WTC11 (cell line): ENCODE data around the gene GALNT11. TPM values are rescaled to one million over a fixed set of nuclear protein-coding genes. Genes with fewer than 3 reads are reported as not detected.
"Not testable (repeated sequence)": the region's sequence is repeated elsewhere in the genome, so short reads cannot be mapped to it uniquely, and the experiment has no call there.

ENCODE experiments used
- ATAC-seq: fragments of 200-7000 bp; cut with Tn5 transposase; 2 replicates; pipeline ENCODE4 v1.10.0; 2021; ENCODE audit warnings: mild to moderate bottlenecking, moderate library complexity
- CTCF ChIA-PET: fragments of 300-600 bp; sonication (Branson Sonifier 250); formaldehyde crosslinking; loops from one replicate; lab custom pipeline; 2021; ENCODE audit warnings: antibody characterized with exemption; lab: Charles Lee
- POLR2A ChIA-PET: fragments of 350-600 bp; sonication (Branson Sonifier 250); formaldehyde crosslinking; loops from one replicate; lab custom pipeline; 2021; ENCODE audit warnings: antibody characterized with exemption; lab: Charles Lee
- DNase-seq: peaks from one replicate; pipeline ENCODE4 v3.0.0; 2021; ENCODE audit warnings: low spot score
- H3K27ac Mint-ChIP-seq: 2 replicates; pipeline ENCODE4 v1.8.0; 2021; ENCODE audit warnings: mixed read lengths
- H3K27me3 Mint-ChIP-seq: 2 replicates; pipeline ENCODE4 v1.8.0; 2021; ENCODE audit warnings: low read depth, mild to moderate bottlenecking, moderate library complexity, mixed read lengths
- H3K36me3 Mint-ChIP-seq: 2 replicates; pipeline ENCODE4 v1.8.0; 2021; ENCODE audit warnings: mixed read lengths
- H3K4me1 Mint-ChIP-seq: 2 replicates; pipeline ENCODE4 v1.8.0; 2022; ENCODE audit warnings: mixed read lengths
- H3K4me3 Mint-ChIP-seq: 2 replicates; pipeline ENCODE4 v1.8.0; 2021; ENCODE audit warnings: mild to moderate bottlenecking, moderate library complexity, mixed read lengths
- H3K9me3 Mint-ChIP-seq: 2 replicates; pipeline ENCODE4 v1.8.0; 2021; ENCODE audit warnings: mixed read lengths
- GABPB1 ChIP-seq: sonication (generic); formaldehyde crosslinking; IDR thresholded peaks from 2 replicates; pipeline ENCODE4 v1.8.1; 2023; ENCODE audit warnings: mild to moderate bottlenecking, missing genetic modification reagents
- GTF2I ChIP-seq: fragments of 250-450 bp; sonication (Bioruptor Pico); conservative IDR thresholded peaks from 2 replicates; pipeline ENCODE4 v1.4.0; 2021; ENCODE audit warnings: mild to moderate bottlenecking
- NR3C1 ChIP-seq: sonication (generic); formaldehyde crosslinking; conservative IDR thresholded peaks from 2 replicates; pipeline ENCODE4 v1.8.1; 2023; ENCODE audit warnings: low read depth, mild to moderate bottlenecking, missing genetic modification reagents
- PRRX2 ChIP-seq: fragments of 250-450 bp; sonication (Bioruptor Pico); IDR thresholded peaks from 2 replicates; pipeline ENCODE4 v1.8.0; 2021; ENCODE audit warnings: mild to moderate bottlenecking
- SMAD3 ChIP-seq: sonication (generic); formaldehyde crosslinking; IDR thresholded peaks from 2 replicates; pipeline ENCODE4 v1.8.0; 2022; ENCODE audit warnings: missing genetic modification reagents, mild to moderate bottlenecking, borderline replicate concordance
- ZNF425 ChIP-seq: fragments of 250-450 bp; sonication (Bioruptor Pico); conservative IDR thresholded peaks from 2 replicates; pipeline ENCODE4 v1.9.0; 2021; ENCODE audit warnings: mild to moderate bottlenecking
- total RNA-seq: library from RNA; stranded (reverse); gene quantifications from 3 replicates; pipeline ENCODE4 v1.2.3, GENCODE V29; 2021
- TF ChIP-seq, protein P1 (sequence below): sonication (generic); formaldehyde crosslinking; IDR thresholded peaks from 2 replicates; pipeline ENCODE4 v1.8.0; 2023; ENCODE audit warnings: mild to moderate bottlenecking, missing genetic modification reagents
- TF ChIP-seq, protein P2 (sequence below): sonication (generic); formaldehyde crosslinking; IDR thresholded peaks from 2 replicates; pipeline ENCODE4 v1.8.1; 2023; ENCODE audit warnings: mild to moderate bottlenecking, missing genetic modification reagents, borderline replicate concordance

The GALNT11 gene
- total RNA-seq, 1 experiment from 2014 or later, result 24.0 TPM

GRCh38 chr7:152078025-152078424, 52.6 kb downstream of the GALNT11 start (continued):
- no peak for TF ChIP-seq ZNF425 (CRISPR knock-in tag)
- TF ChIP-seq, protein P1, sequence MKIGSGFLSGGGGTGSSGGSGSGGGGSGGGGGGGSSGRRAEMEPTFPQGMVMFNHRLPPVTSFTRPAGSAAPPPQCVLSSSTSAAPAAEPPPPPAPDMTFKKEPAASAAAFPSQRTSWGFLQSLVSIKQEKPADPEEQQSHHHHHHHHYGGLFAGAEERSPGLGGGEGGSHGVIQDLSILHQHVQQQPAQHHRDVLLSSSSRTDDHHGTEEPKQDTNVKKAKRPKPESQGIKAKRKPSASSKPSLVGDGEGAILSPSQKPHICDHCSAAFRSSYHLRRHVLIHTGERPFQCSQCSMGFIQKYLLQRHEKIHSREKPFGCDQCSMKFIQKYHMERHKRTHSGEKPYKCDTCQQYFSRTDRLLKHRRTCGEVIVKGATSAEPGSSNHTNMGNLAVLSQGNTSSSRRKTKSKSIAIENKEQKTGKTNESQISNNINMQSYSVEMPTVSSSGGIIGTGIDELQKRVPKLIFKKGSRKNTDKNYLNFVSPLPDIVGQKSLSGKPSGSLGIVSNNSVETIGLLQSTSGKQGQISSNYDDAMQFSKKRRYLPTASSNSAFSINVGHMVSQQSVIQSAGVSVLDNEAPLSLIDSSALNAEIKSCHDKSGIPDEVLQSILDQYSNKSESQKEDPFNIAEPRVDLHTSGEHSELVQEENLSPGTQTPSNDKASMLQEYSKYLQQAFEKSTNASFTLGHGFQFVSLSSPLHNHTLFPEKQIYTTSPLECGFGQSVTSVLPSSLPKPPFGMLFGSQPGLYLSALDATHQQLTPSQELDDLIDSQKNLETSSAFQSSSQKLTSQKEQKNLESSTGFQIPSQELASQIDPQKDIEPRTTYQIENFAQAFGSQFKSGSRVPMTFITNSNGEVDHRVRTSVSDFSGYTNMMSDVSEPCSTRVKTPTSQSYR (CRISPR knock-in tag), result no peak
- no peak for TF ChIP-seq SMAD3 (CRISPR knock-in tag)

DNA sequence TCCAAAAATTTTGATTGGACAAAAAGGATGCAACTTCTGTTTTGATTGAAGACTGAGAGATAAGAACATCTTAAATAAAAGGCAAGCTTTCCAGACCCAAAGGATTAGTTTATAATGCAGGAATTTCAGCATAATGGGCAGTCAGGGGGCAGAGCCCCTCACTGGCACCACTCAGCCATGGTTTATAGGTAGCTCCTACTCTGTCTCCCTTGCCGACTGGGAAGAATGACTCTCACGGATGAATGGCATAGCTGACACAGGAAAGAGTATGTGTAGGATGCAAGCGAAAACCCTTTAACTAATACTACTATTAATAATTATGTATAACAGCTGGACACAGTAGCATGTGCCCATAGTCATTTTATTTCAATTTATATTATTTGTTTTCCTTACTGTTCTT, 53.3 kb downstream of the GALNT11 start:
- POLR2A ChIA-PET, result no interaction called here
- Mint-ChIP-seq H3K27me3 (no peaks in the 10 kb centered on the region), H3K36me3 (no peaks in the 10 kb centered on the region), H3K27ac (peak overlapping the region; percentile 72; the same call in 1 of the 2 replicates), H3K9me3 (no peaks in the 10 kb centered on the region), H3K4me3 (no peak overlapping the region), H3K4me1 (peaks cover 78% of the 10 kb centered on the region)
- TF ChIP-seq NR3C1 (CRISPR knock-in tag) (no peak), GABPB1 (CRISPR knock-in tag) (no peak), PRRX2 (CRISPR knock-in tag) (no peak)
- TF ChIP-seq, protein P2, sequence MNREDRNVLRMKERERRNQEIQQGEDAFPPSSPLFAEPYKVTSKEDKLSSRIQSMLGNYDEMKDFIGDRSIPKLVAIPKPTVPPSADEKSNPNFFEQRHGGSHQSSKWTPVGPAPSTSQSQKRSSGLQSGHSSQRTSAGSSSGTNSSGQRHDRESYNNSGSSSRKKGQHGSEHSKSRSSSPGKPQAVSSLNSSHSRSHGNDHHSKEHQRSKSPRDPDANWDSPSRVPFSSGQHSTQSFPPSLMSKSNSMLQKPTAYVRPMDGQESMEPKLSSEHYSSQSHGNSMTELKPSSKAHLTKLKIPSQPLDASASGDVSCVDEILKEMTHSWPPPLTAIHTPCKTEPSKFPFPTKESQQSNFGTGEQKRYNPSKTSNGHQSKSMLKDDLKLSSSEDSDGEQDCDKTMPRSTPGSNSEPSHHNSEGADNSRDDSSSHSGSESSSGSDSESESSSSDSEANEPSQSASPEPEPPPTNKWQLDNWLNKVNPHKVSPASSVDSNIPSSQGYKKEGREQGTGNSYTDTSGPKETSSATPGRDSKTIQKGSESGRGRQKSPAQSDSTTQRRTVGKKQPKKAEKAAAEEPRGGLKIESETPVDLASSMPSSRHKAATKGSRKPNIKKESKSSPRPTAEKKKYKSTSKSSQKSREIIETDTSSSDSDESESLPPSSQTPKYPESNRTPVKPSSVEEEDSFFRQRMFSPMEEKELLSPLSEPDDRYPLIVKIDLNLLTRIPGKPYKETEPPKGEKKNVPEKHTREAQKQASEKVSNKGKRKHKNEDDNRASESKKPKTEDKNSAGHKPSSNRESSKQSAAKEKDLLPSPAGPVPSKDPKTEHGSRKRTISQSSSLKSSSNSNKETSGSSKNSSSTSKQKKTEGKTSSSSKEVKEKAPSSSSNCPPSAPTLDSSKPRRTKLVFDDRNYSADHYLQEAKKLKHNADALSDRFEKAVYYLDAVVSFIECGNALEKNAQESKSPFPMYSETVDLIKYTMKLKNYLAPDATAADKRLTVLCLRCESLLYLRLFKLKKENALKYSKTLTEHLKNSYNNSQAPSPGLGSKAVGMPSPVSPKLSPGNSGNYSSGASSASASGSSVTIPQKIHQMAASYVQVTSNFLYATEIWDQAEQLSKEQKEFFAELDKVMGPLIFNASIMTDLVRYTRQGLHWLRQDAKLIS (CRISPR knock-in tag), result no peak
- ATAC-seq (0 out of 2 replicates have a peak, but pooled peaks have one; percentile 18), DNase-seq (no peak)
- CTCF ChIA-PET, result no interaction called here

- ATAC-seq (no peak), DNase-seq (no peak)
- Mint-ChIP-seq H3K4me3 (no peak overlapping the region), H3K4me1 (peaks cover 75% of the 10 kb centered on the region), H3K27me3 (no peaks in the 10 kb centered on the region), H3K36me3 (no peaks in the 10 kb centered on the region), H3K9me3 (no peaks in the 10 kb centered on the region), H3K27ac (0 out of 2 replicates have a peak overlapping the region, but pooled peaks have one; percentile 31)
- POLR2A ChIA-PET, result no interaction called here
- CTCF ChIA-PET, result no interaction called here
- TF ChIP-seq GTF2I (CRISPR knock-in tag), result no peak
- TF ChIP-seq GABPB1 (CRISPR knock-in tag), result 0 out of 2 replicates have a peak, but pooled peaks have one; percentile 30
Measured at GRCh38 chr7:152081088-152081487, 55.6 kb downstream of the GALNT11 start.

GRCh38 chr7:152082073-152082721, 56.7 kb downstream of the GALNT11 start:
- H3K9me3 Mint-ChIP-seq, DNase-seq, POLR2A ChIA-PET, H3K4me3 Mint-ChIP-seq, H3K36me3 Mint-ChIP-seq, ATAC-seq, CTCF ChIA-PET, H3K27me3 Mint-ChIP-seq: not testable (repeated sequence)
- H3K27ac Mint-ChIP-seq, result peak overlapping the region; percentile 60
- peaks cover 67% of the 10 kb centered on the region for H3K4me1 Mint-ChIP-seq
